HL-60/S4 treated with phorbol 12-myristate 13-acetate at 8.2 ng/mL for 4 days and 3 days (cell line): ENCODE data around the gene ESYT3.

Experiments
- in situ Hi-C: fragments of 300-500 bp; cut with MboI; formaldehyde crosslinking; loops from 2 replicates; pipeline ENCODE4 v1.15.0; 2022; ENCODE audit warnings: low sequenced_read_pairs

The ESYT3 gene, protein sequence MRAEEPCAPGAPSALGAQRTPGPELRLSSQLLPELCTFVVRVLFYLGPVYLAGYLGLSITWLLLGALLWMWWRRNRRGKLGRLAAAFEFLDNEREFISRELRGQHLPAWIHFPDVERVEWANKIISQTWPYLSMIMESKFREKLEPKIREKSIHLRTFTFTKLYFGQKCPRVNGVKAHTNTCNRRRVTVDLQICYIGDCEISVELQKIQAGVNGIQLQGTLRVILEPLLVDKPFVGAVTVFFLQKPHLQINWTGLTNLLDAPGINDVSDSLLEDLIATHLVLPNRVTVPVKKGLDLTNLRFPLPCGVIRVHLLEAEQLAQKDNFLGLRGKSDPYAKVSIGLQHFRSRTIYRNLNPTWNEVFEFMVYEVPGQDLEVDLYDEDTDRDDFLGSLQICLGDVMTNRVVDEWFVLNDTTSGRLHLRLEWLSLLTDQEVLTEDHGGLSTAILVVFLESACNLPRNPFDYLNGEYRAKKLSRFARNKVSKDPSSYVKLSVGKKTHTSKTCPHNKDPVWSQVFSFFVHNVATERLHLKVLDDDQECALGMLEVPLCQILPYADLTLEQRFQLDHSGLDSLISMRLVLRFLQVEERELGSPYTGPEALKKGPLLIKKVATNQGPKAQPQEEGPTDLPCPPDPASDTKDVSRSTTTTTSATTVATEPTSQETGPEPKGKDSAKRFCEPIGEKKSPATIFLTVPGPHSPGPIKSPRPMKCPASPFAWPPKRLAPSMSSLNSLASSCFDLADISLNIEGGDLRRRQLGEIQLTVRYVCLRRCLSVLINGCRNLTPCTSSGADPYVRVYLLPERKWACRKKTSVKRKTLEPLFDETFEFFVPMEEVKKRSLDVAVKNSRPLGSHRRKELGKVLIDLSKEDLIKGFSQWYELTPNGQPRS

DNA sequence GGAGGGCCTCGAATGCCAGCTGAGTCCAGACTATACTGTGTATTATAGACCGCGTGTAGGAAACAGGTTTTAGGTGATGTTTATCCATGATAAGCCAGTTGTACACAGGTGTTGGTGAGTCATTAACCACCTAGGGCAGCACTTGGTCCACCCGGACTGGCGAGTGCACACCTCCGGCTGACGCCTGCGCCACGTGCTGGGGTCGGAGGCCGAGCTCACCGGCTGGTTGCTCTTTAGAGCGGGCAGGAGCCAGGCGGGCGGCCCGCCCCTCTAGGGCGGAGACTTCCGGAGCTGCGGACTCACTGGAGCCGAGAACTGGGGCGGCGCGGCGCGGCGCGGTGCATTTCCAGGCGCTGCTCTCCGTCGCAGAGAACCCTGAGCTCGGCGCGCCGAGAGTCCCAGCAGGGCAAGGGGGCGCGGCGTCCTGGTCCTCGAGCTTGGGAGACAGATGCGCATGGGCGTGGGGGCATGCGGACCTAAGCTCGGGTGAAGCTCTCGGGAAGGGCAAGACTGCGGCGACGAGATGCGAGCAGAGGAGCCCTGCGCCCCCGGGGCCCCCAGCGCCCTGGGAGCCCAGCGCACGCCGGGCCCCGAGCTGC, at the start of gene ESYT3:
ESYT3 (plus strand) TSS at position 341 of the 599 bp plus-strand sequence; CDS start at position 524, 183 bp downstream.
- in situ Hi-C loops, result no loop called here

DNA sequence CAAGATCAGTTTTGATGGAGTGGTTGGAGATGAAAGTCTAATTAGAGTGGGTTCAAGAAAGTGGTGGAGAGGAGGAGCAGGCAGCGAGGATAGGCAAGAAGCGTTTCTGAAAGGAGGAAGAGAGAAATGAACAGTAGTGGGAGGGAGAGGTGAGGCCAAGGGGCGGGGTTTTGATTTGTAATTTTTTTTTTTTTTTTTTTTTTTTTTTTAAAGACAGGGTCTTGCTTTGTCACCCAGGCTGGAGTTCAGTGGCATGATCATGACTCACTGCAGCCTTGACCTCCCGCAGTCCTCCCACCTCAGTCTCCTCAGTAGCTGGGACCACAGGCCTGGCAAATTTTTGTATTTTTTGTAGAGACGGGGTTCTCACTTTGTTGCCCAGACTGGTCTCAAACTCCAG, 49.4 kb upstream of the ESYT3 start:
- in situ Hi-C loops, result no loop called here

DNA sequence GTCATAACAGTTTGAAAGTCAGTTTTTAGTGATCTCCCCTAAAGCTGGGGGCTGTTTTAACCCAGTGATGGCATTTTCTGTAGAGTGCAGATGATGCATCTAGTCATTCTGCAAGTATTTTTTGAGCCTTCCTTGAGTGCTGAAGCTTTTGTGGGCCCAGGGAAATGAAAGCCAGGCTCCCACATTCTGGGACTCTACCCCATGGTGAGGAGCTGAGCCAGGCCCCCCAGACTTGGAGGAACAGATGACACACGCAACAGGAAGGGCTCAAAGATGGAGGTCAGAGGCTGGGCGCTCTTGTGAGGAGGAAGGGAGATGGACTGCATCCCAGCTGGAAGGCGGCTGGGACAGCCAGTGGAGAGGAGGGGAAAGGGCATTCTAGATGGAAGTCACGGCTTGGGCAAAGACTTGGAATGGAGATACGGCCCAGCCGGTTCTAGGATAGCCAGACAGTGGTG, 45.2 kb upstream of the ESYT3 start:
- in situ Hi-C loops, result no loop called here

DNA sequence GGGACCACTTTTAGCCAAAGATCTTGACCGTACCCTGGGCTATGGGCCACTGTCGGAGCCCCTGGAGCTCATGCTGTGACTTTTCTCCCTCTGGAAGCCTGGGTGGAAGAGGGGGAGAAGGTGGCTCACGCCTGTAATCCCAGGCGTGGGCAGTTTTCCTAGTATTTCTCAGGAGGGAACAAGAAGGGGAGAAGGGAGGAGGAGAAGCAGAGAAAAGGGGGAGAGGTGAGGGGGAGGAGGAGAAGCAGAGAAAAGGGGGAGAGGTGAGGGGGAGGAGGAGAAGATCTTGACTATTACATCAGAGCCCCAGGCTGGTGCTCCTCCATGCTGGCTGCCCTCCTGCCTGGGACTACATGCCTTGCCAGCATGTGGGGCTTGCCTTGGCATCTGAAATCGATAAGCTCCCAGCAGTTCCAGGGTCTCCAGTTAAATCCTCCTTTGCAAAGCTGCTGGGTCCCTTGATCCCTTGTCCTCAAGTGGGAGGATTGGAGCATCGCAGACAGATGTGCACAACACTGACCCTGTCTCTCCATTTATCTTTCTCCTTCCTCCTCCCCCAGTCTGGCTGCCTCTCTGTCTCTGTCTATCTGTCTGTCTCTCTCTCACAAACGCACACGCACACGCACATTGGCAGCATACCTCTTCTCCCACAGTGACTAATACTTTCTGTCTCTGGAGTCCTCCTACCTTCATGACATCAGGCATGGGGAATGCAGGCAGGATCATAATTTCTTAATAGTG, 44.4 kb upstream of the ESYT3 start:
- in situ Hi-C loops, result no loop called here

DNA sequence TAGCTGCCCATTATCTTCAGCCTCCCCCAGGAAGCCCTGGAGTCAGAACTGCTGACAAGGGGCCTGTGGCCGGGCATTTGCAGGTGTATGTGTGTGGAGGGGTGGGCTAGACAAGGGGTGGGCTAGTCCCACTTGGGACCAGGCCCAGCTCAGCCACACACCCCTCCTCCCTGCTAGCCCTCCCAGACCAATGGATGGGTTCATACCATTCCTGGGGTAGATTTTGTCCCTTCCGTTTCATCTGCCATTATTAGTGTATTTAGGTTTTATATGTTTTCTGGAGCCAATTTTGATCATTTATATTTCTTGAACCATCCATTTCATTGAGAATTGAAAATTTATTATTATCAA, 43.9 kb upstream of the ESYT3 start:
- in situ Hi-C loops, result no loop called here

DNA sequence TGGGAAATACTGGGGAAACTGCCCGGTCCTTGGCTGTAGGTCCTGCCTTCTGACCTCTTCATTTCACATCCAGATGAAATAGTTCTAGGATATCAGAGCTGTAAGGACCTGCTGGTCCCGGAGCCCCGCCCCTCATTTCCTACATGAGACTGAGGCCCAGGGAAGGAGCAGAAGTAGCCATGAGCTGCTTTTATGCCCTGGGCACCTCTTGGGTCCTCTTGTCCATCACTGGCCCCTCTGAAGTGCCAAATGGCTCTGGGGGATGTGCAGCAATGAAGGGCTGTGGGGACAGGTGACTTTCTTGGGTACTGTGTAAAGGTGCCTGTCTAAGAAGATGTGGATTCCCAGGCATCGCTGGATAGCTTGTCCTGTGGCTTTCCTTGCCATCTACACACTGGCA, 40.3 kb upstream of the ESYT3 start:
- in situ Hi-C loops, result no loop called here

DNA sequence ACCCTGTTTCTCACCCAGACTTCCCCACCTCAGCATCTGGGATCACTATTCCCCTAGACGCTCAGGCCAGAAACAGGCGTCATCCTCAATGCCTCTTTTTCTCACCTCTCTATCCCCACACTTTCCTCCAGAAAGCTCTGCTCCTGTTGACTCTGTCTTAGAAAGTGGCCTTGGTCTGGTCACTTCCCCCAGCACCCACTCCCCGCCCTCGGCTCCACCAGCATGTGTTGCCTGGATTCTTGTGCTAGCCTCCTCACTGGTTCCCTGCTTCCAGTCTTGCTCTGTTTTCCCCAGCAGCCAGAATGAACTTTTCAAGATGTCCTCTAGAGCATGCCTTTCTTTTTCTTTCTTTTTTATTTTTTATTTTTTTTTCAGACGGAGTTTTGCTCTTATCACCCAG, 39.7 kb upstream of the ESYT3 start:
- in situ Hi-C loops, result no loop called here

DNA sequence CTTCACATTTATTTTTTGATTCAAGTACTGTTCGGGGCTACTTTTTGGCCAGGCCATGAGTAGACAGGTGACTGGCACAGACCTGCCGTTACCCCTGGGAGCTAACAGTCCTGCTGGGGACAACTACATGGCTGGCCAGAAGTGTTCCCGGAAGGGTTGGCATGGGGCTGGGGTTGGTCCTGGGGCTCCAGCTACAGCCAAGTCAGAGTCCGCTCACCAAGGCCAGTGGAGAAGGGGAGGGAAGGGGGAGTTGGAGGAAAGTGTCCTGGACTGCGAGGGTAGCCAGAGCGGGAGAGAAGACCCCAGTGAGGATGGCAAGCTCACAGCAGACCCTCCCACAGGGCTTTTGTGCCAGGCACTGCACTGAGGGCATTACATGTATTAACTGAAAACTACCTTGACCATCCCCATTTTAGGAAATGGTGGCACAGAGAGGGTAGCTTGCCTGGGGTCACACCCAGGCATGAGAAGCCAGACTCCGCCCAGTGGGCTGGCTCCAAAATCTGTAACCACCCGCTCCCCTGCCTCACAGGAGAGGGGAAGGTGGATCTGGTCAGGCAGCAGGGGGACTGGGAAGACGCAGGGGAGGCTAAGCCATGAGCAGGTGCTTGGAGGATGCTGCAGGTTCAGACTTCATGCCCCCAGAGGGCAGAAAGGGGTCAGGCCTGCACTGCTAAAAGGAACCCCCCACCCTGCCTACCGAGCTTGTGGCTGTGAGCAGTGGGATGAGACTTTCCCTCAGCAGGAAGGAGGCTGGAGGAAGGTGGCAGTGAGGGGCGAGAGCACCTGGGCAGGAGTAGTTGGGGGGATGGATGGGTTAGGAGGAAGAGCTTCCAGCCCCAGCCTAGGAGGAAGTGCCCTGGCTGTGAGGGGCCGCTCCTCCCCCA, 38.3 kb upstream of the ESYT3 start:
- in situ Hi-C loops, result no loop called here

DNA sequence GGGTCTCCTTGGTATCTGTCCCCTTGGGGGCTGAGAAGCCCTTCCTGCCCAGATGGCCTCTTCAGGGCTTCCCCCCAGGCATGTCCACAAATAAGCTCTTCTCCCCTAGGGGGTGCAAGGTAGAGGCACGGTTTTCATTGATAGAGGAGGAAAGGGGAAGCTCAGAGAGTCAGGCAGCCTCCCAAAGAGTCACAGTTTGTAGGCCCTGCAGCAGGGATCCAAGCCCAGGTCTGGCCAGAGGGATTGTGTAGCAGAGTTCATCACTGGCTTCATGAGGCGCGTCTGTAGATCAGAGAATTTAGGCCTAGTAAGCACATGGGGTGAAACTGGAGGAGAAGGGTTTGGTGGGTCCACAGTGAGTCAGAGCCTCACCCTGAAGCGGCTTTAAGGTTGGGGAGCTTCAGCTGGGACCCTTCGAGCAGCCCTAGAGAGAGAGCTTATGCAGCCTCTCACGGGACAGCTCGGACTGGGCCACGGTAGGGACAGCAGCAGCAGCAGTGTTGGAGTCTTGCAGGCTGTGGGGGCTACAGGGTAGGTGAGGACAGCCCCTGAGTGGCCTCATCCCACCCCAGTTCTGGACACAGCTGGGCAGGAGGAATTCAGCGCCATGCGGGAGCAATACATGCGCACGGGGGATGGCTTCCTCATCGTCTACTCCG, 37.5 kb upstream of the ESYT3 start:
- in situ Hi-C loops, result no loop called here

DNA sequence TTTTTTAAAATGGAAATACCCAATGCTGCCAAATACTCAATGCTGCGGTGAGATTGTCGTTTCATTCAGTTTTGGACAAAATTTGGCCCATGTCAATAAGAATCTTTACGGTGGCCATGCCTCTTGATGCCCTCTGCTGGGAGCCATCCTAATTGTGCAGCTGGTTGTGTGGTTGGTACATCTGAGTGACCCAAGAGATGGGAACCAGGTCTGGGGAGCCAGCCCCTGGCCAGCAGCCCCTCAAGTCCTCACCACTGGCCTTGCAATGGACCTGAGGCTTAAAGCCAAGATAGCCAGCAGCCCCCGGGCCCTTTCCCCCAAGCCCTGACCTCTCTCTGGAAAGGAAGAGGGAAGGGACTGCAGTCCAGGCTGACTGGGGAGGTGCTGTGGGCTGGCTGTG, 36.4 kb upstream of the ESYT3 start:
- in situ Hi-C loops, result no loop called here

DNA sequence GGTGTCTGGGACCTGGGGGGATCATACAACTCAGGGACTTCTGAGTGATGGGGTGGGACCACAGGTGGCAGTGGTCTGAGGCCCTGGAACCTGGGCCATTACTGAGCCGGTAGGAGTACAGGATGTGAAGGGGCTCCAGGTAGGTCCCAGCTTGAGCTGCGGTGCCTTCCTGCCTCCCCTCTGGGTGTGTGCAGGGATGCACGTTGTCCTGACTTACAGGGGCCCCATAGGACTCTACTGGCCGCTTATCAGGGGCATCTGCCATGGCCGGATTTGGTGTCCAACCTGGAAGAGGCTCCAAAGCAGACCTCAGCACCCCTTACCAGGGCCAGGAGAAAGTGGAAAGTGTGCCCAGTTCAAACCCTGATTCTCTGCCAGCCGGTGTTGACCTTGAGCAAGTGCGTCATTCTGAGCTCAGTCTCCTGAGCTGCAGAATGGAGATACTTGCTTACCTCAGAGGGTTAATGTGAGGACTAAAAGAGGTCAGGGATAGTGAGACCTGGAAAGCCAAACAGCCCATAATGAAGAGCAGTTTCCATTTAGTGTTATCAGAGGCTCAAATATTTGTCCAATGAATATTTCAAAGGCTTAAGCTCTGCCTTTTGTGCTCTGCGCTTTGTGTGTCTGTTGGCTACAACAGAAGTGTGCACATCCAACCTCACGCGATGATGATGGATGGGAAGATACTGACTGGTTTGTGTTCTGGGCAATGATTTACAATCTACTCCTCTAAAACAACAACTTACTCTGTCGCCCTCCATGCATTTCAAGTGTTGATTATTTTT, 35.4 kb upstream of the ESYT3 start:
- in situ Hi-C loops, result no loop called here

DNA sequence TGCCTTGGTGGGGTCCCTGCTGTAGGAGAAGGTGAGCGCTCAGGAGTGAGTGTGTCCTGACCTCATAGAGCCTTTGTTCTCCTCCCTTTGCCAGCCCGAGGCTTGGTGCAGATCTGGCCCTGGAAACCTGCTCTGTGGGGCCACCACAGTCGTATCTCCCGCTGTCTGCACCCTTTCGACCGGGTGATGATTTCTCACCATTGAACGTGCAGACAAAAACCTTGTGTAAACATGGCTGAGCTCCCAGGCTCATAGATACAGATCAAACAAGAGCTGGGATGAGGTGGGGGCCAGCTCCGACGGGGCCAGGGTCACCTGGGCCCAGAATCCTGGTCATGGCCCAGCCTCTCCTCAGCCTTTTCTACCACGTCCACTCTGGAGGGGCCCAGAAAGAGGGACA, 34.6 kb upstream of the ESYT3 start:
- in situ Hi-C loops, result no loop called here

DNA sequence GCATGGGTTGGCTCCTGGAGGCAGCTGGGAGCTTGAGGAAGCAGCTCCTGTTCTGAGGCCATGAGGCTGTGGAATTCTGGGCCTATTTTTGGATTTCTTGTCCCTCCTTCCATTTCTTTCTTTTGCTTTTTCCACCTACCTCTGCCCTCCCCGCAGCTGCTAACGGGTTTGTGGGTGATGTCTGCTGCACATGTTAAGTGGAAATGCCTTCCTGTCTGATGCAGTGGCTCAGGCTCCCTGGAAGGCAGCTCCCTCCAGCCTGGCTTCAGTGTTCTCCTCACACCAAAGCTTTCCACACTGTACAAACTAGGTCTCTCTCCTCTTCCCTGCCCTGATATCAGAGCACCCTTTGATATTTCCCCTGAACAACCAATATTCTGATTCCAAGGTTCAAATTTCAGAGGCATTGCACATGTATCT, 33.8 kb upstream of the ESYT3 start:
- in situ Hi-C loops, result no loop called here

DNA sequence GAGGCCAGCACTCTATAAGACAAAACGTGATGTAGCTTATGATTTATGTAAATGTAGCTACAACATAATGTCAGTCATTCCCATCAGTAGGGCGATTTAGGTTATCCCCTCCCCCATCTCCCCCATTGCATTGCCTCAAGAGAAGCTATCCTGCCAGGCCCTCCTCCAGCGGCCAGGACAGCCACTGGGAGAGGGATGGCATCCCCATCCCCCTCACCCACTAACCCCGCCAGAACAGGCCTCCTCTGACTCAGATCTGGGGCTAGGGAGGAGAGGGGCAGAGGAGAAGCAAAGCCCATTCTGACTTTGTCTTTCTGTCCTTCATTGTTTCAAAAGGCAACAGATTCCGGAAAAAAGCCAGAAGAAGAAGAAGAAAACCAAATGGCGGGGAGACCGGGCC, 32.6 kb upstream of the ESYT3 start:
- in situ Hi-C loops, result no loop called here

DNA sequence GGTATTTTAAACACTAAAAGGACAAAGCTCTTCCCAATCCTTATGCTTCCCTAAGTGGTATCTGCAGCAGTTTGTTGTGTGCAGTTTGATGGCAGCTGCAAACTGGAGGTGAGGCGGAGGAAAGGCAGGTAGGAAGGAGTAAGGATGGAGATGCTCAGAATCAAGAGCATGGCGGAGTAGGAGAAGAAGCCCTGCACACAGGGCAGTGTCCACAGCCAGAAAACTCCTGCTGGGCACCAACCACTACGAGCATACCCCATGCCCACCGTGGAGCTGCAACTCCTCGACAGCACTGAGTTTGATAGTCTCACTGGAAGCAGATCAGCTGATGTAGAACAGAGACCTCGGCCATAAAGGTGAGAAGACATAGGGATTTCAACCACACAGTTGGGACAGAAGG, 30.3 kb upstream of the ESYT3 start:
- in situ Hi-C loops, result no loop called here

DNA sequence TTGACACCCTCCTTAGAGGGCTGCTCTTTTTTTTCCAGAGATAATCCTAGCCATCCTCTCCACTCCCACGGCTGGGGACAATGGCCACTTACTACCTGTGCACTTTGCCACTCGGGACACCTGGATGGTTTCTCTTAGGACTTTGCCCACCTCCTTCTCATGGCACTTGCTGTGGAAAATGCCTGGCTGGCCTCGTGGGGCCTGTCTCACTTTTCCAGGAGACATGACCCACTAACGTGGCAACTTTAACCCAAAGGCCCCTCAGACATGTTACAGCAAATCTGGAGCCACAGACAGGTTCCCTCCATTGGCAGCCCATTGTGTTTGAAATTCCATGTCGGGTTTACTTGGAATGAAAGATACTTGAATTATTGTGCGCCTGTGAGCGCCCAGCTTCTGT, 29.4 kb upstream of the ESYT3 start:
- in situ Hi-C loops, result no loop called here

DNA sequence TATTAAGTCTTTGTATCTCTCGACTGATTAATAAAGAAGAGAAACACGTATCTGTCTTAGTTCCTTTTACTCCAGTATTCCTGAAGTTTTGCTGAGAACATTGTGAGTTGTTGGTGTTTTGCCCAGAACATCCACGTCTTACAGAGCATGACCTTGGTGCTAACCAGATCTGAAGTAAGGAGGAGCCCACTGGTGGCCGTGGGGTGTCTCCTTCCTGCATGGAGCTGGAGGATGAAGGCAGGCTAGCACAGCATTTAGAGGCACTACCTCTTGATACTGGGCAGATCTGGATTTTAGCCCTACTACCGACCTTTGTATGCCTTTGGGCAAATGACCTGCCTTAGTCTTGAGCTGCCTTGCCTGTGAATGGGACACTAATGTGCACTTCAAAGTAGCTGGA, 28.9 kb upstream of the ESYT3 start:
- in situ Hi-C loops, result no loop called here

DNA sequence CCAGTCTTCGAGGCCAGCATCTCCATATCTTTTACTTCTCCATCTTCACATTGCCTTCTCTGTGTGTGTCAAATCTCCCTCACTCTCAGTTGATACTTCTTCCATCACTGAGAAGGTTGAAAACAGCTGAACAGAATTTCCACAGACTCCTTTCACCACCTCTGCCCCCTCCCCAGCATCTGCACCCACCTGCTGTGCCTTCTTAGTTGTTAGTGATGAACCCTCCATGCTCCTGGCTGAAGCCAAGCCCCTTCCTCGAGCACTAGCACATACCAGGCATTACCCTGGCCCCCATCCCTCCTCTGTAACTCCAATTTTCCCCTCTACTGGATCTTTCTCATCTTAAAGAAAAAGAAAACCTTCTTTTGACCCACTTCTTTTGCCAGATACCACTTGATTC, 27.8 kb upstream of the ESYT3 start:
- in situ Hi-C loops, result no loop called here
